Pancreas (tissue), 10 donors: Measurements from ENCODE around the gene ZNF185. TPM values are rescaled to one million over a fixed set of nuclear protein-coding genes. Genes with fewer than 3 reads are reported as not detected.

Experiments
- ATAC-seq, 4 donors: fragments of 200-7000 bp; cut with Tn5 transposase; one replicate each; pipeline versions ENCODE4 v1.8.0 to v1.9.1; 2020; ENCODE audit warnings: mild to moderate bottlenecking in 4 of 4, moderate library complexity in 4 of 4
- DNase-seq, 6 donors: peaks; one replicate each; pipeline ENCODE4 v3.0.0-alpha.2; 2020
- FAIRE-seq: peaks from 2 replicates; lab custom pipeline; 2012; peaks lifted over from hg19 to GRCh38; lab: Jason Lieb, UNC
- H3K27ac ChIP-seq, 4 donors: fragments of 200-600 bp; sonication (generic); 1 replicate in 3 of 4; 2 replicates in 1 of 4; pipeline versions ENCODE4 v1.5.0 to v1.8.0; 2020
- H3K27me3 ChIP-seq, 4 donors: fragments of 200-600 bp; one replicate each; pipeline ENCODE4 v1.8.0; 2021
- H3K36me3 ChIP-seq, 3 donors: fragments of 200-600 bp; sonication (generic) in 1 of 3; one replicate each; pipeline versions ENCODE4 v1.5.0 to v1.8.0; 2020 to 2021
- H3K4me1 ChIP-seq, 3 donors: fragments of 200-600 bp; one replicate each; pipeline ENCODE4 v1.8.0; 2021
- H3K4me3 ChIP-seq, 4 donors: fragments of 200-600 bp; sonication (generic) in 2 of 4; one replicate each; pipeline versions ENCODE4 v1.5.0 to v1.8.0; 2020 to 2021
- H3K9me3 ChIP-seq, 4 donors: fragments of 200-600 bp; one replicate each; pipeline ENCODE4 v1.8.0; 2021
- WGBS, 2 donors: extraction: QIAGEN DNeasy Blood & Tissue Kit; methylation state at CpG; one replicate each; pipeline ENCODE4 v1.1.7; 2013; 5-methylcytosine and 5-hydroxymethylcytosine counted together
- intact Hi-C, 3 donors: fragments of 100-400 bp; cut with DNase I; formaldehyde crosslinking; loops; one replicate each; pipeline versions ENCODE4 v1.11.1 to v1.14.2; 2022
- polyA plus RNA-seq, 2 donors: library from polyadenylated mRNA; stranded (reverse); fragments of 200-250 nt; gene quantifications; one replicate each; pipeline ENCODE4 v1.2.3, GENCODE V29; 2013
- total RNA-seq, 6 donors: library from RNA; stranded (reverse); fragmentation: NEBNext Ultra II Directional in 4 of 6; extraction: Animal tissue kit (Norgen Biotek cat#: 25700) in 4 of 6; gene quantifications; one replicate each; pipeline versions ENCODE4 v1.2.1 to v1.2.4, GENCODE V29; 2021 to 2023
- TF ChIP-seq, protein P1 (sequence below), 4 donors: fragments of 200-600 bp; sonication (generic) in 3 of 4; IDR thresholded peaks; one replicate each; pipeline versions ENCODE4 v1.5.0 to v1.8.0; 2021; ENCODE audit warnings: antibody characterized with exemption in 4 of 4
- donor health status: healthy with polysubstance abuse.
- donor health status: DM: no; HTN: no; CAD: no; lungs with moderate emphysema.
- donor health status: DM: no; HTN: no; CAD: no.
- donor health status: control.
- donor health status: control.
- donor health status: Bipolar disorder and iron deficiency.
- donor health status: DM: yes; HTN: yes; CAD: no.
- donor health status: DM: no; HTN: no; CAD: no.
- donor health status: DM: no; HTN: no; CAD: no.
- donor health status: DM: yes; HTN: yes; CAD: no.

The ZNF185 gene
- total and polyA plus RNA-seq, 8 donors = 2.2 to 5.0 (median 3.0) TPM

GRCh38 chrX:152899111-152899873 is 1.4 kb downstream of the ZNF185 start:
- H3K4me3 ChIP-seq = no peak overlapping the region

DNA sequence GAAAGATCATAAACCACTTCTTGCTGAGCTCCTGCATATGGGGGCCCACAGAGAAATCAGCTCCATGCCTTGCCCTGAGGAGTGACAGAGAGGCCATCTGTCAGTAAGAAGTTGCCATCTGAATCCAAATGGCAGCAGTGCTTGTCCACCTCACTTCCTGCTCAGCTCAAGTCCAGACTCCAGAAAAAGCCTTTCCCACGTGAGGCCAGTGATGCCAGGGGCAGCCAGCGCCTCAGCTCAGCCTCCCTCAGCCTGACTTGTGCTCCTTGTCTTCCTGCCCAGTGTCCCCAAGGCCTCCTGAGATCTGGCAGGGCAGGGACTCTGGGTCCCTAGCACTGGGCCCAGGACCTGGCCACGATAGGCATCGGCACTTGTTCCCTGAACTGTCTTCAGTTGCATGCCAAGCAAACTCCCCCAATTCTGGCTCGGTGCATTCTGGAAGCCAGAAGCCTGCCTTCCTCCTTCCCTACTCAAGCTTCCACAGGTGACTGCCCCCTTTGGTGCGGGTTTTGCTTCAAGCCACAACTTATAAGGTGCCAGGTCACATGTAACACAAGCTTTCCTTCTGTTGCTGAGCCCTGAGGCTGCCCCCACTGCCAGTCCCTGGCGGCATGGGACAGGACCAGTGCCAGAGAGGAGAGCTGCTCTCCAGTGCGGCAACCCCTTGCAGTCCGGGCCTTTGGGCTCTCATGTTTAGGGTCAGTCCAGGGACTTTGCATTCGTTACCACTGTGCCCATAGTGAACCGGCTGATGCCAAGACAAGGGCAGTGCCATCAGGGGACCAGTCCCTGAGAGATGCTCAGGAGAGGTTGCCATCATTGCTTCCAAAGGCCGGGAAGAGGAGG is 2.2 kb downstream of the ZNF185 start:
- TF ChIP-seq, protein P1, sequence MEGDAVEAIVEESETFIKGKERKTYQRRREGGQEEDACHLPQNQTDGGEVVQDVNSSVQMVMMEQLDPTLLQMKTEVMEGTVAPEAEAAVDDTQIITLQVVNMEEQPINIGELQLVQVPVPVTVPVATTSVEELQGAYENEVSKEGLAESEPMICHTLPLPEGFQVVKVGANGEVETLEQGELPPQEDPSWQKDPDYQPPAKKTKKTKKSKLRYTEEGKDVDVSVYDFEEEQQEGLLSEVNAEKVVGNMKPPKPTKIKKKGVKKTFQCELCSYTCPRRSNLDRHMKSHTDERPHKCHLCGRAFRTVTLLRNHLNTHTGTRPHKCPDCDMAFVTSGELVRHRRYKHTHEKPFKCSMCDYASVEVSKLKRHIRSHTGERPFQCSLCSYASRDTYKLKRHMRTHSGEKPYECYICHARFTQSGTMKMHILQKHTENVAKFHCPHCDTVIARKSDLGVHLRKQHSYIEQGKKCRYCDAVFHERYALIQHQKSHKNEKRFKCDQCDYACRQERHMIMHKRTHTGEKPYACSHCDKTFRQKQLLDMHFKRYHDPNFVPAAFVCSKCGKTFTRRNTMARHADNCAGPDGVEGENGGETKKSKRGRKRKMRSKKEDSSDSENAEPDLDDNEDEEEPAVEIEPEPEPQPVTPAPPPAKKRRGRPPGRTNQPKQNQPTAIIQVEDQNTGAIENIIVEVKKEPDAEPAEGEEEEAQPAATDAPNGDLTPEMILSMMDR (IDR thresholded peaks at IDR 0.05) = no peak
- ATAC-seq = no peak
- Histone ChIP-seq H3K36me3 (no peaks in the 10 kb centered on the region), H3K9me3 (no peaks in the 10 kb centered on the region), H3K27me3 (peaks cover 0 to 16% (median 0%) of the 10 kb centered on the region in 4 donors), H3K27ac (no peak overlapping the region), H3K4me3 (no peak overlapping the region), H3K4me1 (no peaks in the 10 kb centered on the region)
- FAIRE-seq = no peak
- DNase-seq = peak in 2 of 6 donors; percentile 39 to 47
- 66 to 82% methylated on average over 12 of the region's 12 CpGs for WGBS, 2 donors
- intact Hi-C loops = no loop called here

More at GRCh38 chrX:152899111-152899873, 1.4 kb downstream of the ZNF185 start:
- ATAC-seq = no peak
- TF ChIP-seq, protein P1 (IDR thresholded peaks at IDR 0.05) = no peak
- H3K36me3 ChIP-seq = no peaks in the 10 kb centered on the region
- peak in 2 of 6 donors; percentile 45 for DNase-seq
- H3K27me3 ChIP-seq = peaks cover 0 to 9% (median 0%) of the 10 kb centered on the region in 4 donors
- WGBS, 2 donors = 80 to 92% methylated on average over 16 of the region's 16 CpGs
- no peak for FAIRE-seq
- H3K9me3 ChIP-seq = no peaks in the 10 kb centered on the region
- H3K4me1 ChIP-seq = no peaks in the 10 kb centered on the region
- no peak overlapping the region for H3K27ac ChIP-seq
- intact Hi-C loops = no loop called here

DNA sequence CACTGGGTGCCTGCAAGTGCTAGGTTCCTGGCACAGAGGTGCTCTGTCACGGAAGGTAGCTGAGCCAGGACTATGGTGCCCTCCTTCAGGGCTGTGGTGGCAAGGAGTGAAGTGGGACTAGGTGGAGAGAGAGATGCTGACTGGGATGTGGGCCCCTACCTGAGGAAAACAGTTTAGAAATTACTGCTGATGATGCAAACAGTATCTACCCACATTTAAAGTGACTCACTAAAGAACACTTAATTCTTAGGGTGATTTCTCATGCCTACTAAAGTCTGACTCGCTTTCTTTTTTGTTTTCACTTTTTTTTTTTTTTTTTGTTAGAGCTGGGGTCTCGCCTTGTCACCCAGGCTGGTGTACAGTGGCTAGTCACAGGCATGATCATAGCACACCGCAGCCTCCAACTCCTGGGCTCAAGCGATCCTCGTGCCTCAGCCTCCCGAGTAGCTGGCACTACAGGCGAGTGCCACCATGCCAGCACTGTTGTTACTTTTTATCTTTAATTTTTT is 3.1 kb downstream of the ZNF185 start:
- H3K36me3 ChIP-seq = no peaks in the 10 kb centered on the region
- no peaks in the 10 kb centered on the region for H3K9me3 ChIP-seq
- no peak overlapping the region for H3K27ac ChIP-seq
- 78 to 89% methylated on average over 8 of the region's 8 CpGs for WGBS, 2 donors
- no peaks in the 10 kb centered on the region for H3K4me1 ChIP-seq
- H3K4me3 ChIP-seq = no peak overlapping the region
- intact Hi-C loops = no loop called here
- DNase-seq (peak in 1 of 6 donors; percentile 14), FAIRE-seq (no peak), ATAC-seq (no peak)
- TF ChIP-seq, protein P1 (IDR thresholded peaks at IDR 0.05) = no peak
- H3K27me3 ChIP-seq = peaks cover 0 to 17% (median 0%) of the 10 kb centered on the region in 4 donors

DNA sequence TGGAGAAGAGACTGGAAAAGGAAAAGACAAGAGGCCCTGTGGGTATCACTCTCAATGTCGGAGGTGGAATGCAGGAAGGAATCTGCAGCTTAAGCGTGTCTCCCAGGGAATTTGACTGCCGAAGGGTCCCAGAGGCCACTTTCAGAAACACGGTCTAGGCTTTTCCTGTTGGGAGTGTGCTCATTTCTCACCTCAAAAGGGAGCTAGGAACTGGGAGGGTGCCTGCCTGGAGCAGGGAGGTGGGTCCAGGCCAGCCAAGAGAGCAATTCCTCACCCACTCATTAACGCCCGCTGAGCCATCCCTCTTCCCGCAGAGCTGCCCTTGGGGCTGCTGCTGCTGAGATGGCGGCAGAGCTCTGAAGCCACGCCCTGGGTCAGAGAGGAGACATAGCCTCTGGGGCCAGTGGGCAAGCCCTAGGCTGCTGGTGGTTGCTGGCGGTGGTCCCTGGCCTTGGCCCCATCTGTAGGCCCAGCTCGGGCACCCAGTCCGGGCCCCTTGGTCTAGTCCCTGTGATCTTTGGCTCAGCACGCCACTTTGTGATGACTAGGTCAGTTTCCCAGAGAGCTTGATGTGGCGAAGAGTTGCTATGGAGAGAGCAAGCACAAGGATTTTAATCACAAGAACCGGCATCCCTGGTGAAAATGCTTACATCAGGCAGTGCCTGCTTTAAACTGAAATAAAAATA is 4.1 kb downstream of the ZNF185 start:
- Histone ChIP-seq H3K4me3 (no peak overlapping the region), H3K27ac (no peak overlapping the region), H3K9me3 (no peaks in the 10 kb centered on the region), H3K36me3 (no peaks in the 10 kb centered on the region), H3K4me1 (no peaks in the 10 kb centered on the region), H3K27me3 (peaks cover 0 to 17% (median 0%) of the 10 kb centered on the region in 4 donors)
- DNase-seq = peak in 2 of 6 donors; percentile 47 to 48
- no peak for FAIRE-seq
- TF ChIP-seq, protein P1 (IDR thresholded peaks at IDR 0.05) = no peak
- ATAC-seq = no peak
- intact Hi-C loops = no loop called here
- WGBS, 2 donors = 84 to 85% methylated on average over 15 of the region's 15 CpGs
